ENCODE data around the gene COL7A1.

COL7A1 gene

GRCh38 chr3:48581621-48582481 is 13.3 kb downstream of the COL7A1 start:
- ChIA-PET POLR2A (interaction anchor here (1.7 kb wide), 1 partner anchor 18 kb away, joined by 9 read pairs; the partner anchor contains the start of gene UCN2), CTCF (interaction anchor here (0.7 to 1.5 kb wide), 3 partner anchors 12 to 146 kb away, joined by 3 to 5 read pairs (median 3); no protein-coding TSS in a partner anchor)
- no peak for TF ChIP-seq CTCF (IDR thresholded peaks at IDR 0.05; ENCODE audit: insufficient read depth, low read length, missing control alignments)

GRCh38 chr3:48576647-48577046 is 18.5 kb downstream of the COL7A1 start:
- H3K4me3 ChIP-seq (ENCODE audit: low read depth, low read length) = no peak overlapping the region
- POLR2A ChIA-PET = interaction anchor here (1.2 kb wide), 1 partner anchor 9 kb away, joined by 3 read pairs; no protein-coding TSS in a partner anchor
- CTCF ChIA-PET = interaction anchor here (0.8 to 1.5 kb wide), 2 partner anchors 11 to 18 kb away, joined by 3 to 4 read pairs; no protein-coding TSS in a partner anchor
- no peak for DNase-seq (ENCODE audit: low read depth, low spot score)
- TF ChIP-seq CTCF (IDR thresholded peaks at IDR 0.05; ENCODE audit: insufficient read depth, low read length, missing control alignments) = no peak

More at GRCh38 chr3:48581621-48582481, 13.3 kb downstream of the COL7A1 start:
- no peak for DNase-seq (ENCODE audit: low read depth, low spot score)
- H3K4me3 ChIP-seq (ENCODE audit: low read depth, low read length) = no peak overlapping the region

GRCh38 chr3:48575366-48575765 is 19.8 kb downstream of the COL7A1 start:
- H3K4me3 ChIP-seq (ENCODE audit: low read depth, low read length) = no peak overlapping the region
- TF ChIP-seq CTCF (IDR thresholded peaks at IDR 0.05; ENCODE audit: insufficient read depth, low read length, missing control alignments) = no peak
- no peak for DNase-seq (ENCODE audit: low read depth, low spot score)
- POLR2A ChIA-PET = no interaction called here
- CTCF ChIA-PET = no interaction called here

- TF ChIP-seq CTCF (IDR thresholded peaks at IDR 0.05; ENCODE audit: insufficient read depth, low read length, missing control alignments) = no peak
- CTCF ChIA-PET = interaction anchor here (1.4 kb wide), 1 partner anchor 15 kb away, joined by 8 read pairs; no protein-coding TSS in a partner anchor
- POLR2A ChIA-PET = no interaction called here
- DNase-seq (ENCODE audit: low read depth, low spot score) = no peak
- H3K4me3 ChIP-seq (ENCODE audit: low read depth, low read length) = no peak overlapping the region
These were observed 21.1 kb downstream of the COL7A1 start for GRCh38 chr3:48573973-48574585.

- no peak overlapping the region for H3K4me3 ChIP-seq (ENCODE audit: low read depth, low read length)
- POLR2A ChIA-PET = no interaction called here
- CTCF ChIA-PET = interaction anchor here (0.9 to 1.4 kb wide), 4 partner anchors 12 to 19 kb away, joined by 3 to 8 read pairs (median 4); no protein-coding TSS in a partner anchor
- TF ChIP-seq CTCF (IDR thresholded peaks at IDR 0.05; ENCODE audit: insufficient read depth, low read length, missing control alignments) = no peak
- DNase-seq (ENCODE audit: low read depth, low spot score) = no peak
These were observed 22.6 kb downstream of the COL7A1 start for GRCh38 chr3:48572517-48572916.

GRCh38 chr3:48571938-48572337 is 23.2 kb downstream of the COL7A1 start:
- ChIA-PET CTCF (interaction anchor here (0.9 to 1.4 kb wide), 4 partner anchors 11 to 30 kb away, joined by 3 to 4 read pairs (median 4); no protein-coding TSS in a partner anchor), POLR2A (no interaction called here)
- no peak overlapping the region for H3K4me3 ChIP-seq (ENCODE audit: low read depth, low read length)
- no peak for DNase-seq (ENCODE audit: low read depth, low spot score)
- no peak for TF ChIP-seq CTCF (IDR thresholded peaks at IDR 0.05; ENCODE audit: insufficient read depth, low read length, missing control alignments)
